ENCODE data around the gene CFAP97. TPM values are rescaled to one million over a fixed set of nuclear protein-coding genes. Genes with fewer than 3 reads are reported as not detected.

The CFAP97 gene
- total RNA-seq, 4 donors from 2014 or later = 26.7 to 33.0 (median 30.9) TPM

DNA sequence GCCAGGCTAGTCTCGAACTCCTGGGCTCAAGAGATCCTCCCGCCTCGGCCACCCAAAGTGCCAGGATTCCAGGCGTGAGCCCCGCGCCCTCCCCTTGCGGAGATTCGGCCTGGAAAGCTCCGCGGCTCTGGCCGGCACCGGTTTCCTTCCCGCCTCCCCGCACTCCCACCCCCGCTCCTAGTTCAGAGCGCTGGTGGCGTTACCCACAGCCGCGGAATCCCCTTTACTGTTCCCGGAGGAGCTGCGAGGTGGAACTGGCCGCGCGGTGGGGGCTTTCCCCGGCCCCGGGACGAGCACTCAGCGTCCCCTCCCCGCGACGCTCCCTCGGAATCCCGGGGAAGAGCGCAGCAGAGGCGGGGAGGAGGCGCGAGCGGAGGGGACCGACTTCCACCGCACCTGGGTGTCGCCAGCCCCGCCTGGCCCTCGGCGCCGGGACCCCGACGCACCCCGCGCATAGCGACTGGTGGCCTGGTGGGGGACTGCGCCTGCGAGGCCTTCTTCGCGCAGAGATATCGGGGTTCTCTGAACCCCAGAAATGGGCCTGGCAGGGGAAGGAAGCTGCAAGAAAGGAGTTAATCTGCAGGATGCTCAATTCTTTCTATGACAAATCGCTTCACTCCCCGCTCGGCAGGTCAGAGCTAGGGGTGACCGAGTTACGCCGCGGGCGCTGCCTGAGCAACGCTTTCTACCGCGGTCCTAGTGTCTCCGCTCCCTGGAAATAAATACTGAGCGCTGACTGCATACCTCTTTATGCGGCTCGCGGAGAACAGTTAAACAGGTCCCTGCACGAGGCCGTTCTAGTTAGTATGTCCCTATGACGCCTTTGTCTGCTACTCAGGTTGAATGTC is 75.3 kb downstream of the CFAP97 start:
- TF ChIP-seq EP300 (IDR thresholded peaks at IDR 0.05) (no peak), POLR2A (IDR thresholded peaks at IDR 0.05) (no peak), POLR2AphosphoS5 (IDR thresholded peaks at IDR 0.05) (no peak)
- TF ChIP-seq, protein P1, sequence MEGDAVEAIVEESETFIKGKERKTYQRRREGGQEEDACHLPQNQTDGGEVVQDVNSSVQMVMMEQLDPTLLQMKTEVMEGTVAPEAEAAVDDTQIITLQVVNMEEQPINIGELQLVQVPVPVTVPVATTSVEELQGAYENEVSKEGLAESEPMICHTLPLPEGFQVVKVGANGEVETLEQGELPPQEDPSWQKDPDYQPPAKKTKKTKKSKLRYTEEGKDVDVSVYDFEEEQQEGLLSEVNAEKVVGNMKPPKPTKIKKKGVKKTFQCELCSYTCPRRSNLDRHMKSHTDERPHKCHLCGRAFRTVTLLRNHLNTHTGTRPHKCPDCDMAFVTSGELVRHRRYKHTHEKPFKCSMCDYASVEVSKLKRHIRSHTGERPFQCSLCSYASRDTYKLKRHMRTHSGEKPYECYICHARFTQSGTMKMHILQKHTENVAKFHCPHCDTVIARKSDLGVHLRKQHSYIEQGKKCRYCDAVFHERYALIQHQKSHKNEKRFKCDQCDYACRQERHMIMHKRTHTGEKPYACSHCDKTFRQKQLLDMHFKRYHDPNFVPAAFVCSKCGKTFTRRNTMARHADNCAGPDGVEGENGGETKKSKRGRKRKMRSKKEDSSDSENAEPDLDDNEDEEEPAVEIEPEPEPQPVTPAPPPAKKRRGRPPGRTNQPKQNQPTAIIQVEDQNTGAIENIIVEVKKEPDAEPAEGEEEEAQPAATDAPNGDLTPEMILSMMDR (IDR thresholded peaks at IDR 0.05) = no peak
- Histone ChIP-seq H3K36me3 (no peaks in the 10 kb centered on the region), H3K4me3 (peak overlapping the region; percentile 67), H3K4me1 (peaks cover 23% of the 10 kb centered on the region), H3K9me3 (no peaks in the 10 kb centered on the region), H3K27ac (no peak overlapping the region), H3K27me3 (peaks cover 27% of the 10 kb centered on the region)
- no peak for DNase-seq (ENCODE audit: low spot score in 2 of 2)
- 5% methylated on average over 24 of the region's 74 CpGs for WGBS

DNA sequence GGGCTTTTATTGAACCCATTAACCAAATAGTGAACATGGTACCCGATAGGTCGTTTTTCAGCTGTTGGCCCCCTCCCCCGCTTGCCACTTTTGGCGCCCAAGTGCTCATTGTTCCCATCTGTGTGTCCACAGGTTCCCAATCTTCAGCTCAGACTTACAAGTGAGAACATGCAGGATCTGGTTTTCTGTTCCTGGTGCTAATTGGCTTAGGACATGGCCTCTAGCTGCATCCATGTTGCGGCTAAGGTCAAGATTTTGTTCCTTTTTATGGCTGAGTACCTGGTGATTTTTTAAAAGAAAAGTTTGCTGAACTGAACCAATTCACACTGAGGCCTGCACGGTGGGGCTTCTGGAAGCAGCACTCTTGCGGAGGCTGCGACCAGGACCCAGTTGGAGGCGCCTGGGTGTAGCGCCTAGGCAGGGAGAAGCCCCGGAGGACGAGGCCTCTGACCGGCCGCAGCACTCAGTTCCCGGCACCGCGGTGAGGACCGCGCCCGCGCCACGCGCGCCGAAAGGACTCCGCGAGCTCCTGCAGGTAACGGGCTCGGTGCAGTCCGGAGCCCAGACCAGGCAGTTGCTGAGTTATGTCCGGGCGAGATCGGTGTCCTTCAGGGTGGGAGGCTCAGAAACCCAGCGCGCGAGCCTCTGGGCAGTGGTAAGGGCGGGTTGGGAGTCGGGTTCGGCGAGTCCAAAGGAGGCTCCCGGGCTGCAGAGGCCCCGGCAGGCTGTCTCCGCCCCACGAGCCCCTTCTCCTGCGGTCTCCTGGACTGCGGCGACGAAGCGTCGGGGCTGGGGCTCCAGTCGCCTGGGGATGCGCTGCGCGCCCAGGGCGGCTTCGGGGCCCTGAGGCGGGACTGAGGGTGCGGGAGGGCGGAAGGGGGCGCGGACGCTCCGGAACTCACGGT is 76.5 kb downstream of the CFAP97 start:
- Histone ChIP-seq H3K9me3 (no peaks in the 10 kb centered on the region), H3K36me3 (no peaks in the 10 kb centered on the region), H3K27me3 (peaks cover 27% of the 10 kb centered on the region), H3K4me1 (peaks cover 23% of the 10 kb centered on the region), H3K27ac (no peak overlapping the region), H3K4me3 (peak overlapping the region; percentile 67)
- 17% methylated on average over 38 of the region's 64 CpGs for WGBS
- DNase-seq (ENCODE audit: low spot score in 2 of 2) = no peak
- TF ChIP-seq POLR2AphosphoS5 (IDR thresholded peaks at IDR 0.05) (no peak), EP300 (IDR thresholded peaks at IDR 0.05) (no peak), POLR2A (IDR thresholded peaks at IDR 0.05) (no peak)
- TF ChIP-seq, protein P1 (IDR thresholded peaks at IDR 0.05) = no peak

DNA sequence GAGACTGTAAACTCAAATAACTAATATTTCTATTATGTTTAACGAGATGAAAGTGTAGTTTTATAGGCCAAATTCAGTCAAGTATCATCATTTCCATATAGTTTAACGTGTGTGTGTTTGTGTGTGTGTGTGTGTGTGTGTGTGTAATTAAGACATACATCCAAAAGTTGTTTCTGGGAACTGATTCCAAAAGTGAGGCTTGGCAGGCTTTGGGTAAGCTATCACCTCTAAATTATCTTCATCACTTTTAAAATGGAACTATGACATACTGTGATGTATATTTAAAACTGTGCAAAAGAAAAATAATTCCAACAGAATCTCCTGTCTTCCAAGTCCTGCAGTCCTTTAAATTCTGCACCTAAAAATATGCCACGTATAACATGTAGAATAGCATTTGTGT is 79.8 kb downstream of the CFAP97 start:
- WGBS = 39% methylated on average over 3 of the region's 3 CpGs

DNA sequence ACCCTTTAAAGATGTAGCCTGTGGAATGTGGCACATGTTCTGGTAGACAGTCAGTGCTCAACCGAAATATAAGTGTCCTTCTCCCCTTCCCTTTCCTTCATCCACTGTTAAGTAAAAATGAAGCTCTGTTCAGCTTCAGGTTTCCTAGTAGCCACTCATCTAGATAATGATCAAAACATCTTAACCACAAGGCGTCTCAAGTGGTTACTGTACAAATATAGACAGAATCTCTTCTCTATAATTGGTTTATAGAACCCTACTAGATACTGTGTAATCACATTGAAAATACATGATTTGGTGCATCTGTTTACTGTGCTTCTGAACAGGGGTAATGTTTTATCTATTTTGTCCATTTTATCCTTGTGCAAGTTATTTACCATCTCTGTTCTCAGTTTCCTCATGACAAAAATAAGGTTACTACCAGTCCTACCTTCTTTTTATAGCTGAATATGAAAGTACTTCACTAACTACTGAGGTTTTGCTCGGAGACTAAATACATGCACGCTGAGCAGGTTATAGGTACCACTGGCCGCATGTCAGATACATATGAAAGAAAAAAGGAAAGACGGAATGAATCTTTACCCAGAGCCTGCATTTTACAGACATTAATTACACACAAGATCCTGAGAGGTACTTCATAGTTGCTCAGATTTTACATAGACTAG is 81.0 kb downstream of the CFAP97 start:
- Histone ChIP-seq H3K4me1 (peaks cover 9% of the 10 kb centered on the region), H3K4me3 (no peak overlapping the region), H3K36me3 (no peaks in the 10 kb centered on the region), H3K9me3 (no peaks in the 10 kb centered on the region), H3K27ac (no peak overlapping the region), H3K27me3 (peaks cover 22% of the 10 kb centered on the region)
- DNase-seq (ENCODE audit: low spot score in 2 of 2) = no peak
- TF ChIP-seq POLR2AphosphoS5 (IDR thresholded peaks at IDR 0.05) (no peak), EP300 (IDR thresholded peaks at IDR 0.05) (no peak), POLR2A (IDR thresholded peaks at IDR 0.05) (no peak)
- TF ChIP-seq, protein P1 (IDR thresholded peaks at IDR 0.05) = no peak
- WGBS = 86% methylated on average over 6 of the region's 6 CpGs

More for the DNA sequence above, 79.8 kb downstream of the CFAP97 start:
- H3K4me3 ChIP-seq = no peak overlapping the region
- H3K9me3 ChIP-seq = no peaks in the 10 kb centered on the region
- TF ChIP-seq POLR2A (IDR thresholded peaks at IDR 0.05) (no peak), POLR2AphosphoS5 (IDR thresholded peaks at IDR 0.05) (no peak), EP300 (IDR thresholded peaks at IDR 0.05) (no peak)
- TF ChIP-seq, protein P1 (IDR thresholded peaks at IDR 0.05) = no peak
- peaks cover 21% of the 10 kb centered on the region for H3K4me1 ChIP-seq
- no peaks in the 10 kb centered on the region for H3K36me3 ChIP-seq
- DNase-seq (ENCODE audit: low spot score in 2 of 2) = no peak
- H3K27ac ChIP-seq = no peak overlapping the region
- peaks cover 27% of the 10 kb centered on the region for H3K27me3 ChIP-seq
